HG03103 (cell line): ENCODE measurements around the gene OR8B4.
A peak's percentile ranks its signal among the peaks of the same experiment; 100 is the strongest.
"Not testable (repeated sequence)": the region's sequence is repeated elsewhere in the genome, so short reads cannot be mapped to it uniquely, and the experiment has no call there.

Experiments used
- ATAC-seq: cut with Tn5 transposase; IDR thresholded peaks from one replicate; pipeline ENCODE4 v1.9.1; 2021; ENCODE audit warnings: low read depth; ENCODE audit not compliant: unreplicated experiment

The OR8B4 gene

DNA sequence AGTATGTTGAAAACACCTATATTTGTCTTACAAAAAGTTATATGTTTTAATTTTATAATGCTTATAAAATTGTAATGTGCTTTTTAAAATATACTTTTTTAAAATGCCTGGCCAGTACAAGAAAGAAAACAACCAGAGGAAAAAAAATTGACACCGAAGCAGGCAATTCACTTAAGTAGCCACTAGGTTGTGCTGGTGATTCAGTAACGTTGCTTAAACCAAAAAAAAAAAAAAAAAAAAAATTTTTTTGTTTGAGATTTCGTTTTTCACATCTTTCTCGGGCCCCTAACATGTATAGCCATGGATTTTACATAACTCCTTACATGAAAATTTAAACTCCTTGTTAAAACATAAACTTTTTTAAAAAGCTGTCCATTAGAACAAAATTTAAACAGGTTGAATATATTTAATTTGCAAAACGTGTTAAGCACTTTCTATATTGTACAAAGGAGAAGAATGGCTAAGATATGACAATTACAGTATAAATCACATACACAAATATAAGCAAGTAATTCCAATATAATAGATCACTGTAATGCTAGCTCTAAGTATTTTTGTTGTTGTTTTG lies 9.2 kb downstream of the OR8B4 start:
- ATAC-seq: no peak

DNA sequence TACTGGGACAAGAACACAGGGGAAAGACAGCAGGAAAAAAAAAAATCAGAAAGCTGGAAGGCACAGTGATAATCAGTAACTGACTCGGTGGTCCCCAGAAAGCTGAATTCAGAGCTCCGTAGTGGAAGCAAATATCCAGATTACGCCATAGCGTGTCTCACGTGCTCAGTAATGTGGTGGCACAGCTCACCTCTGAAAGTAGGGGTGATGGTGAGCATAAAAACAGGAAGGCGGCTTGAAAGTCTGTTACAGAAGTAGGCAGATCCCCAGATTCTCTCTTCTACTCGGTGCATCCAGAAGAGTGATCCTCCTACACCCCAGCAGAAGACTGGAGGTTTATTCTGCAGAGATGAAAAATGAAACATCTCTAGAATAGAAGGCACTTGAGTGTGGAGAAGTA lies 14.8 kb downstream of the OR8B4 start:
- ATAC-seq: no peak

DNA sequence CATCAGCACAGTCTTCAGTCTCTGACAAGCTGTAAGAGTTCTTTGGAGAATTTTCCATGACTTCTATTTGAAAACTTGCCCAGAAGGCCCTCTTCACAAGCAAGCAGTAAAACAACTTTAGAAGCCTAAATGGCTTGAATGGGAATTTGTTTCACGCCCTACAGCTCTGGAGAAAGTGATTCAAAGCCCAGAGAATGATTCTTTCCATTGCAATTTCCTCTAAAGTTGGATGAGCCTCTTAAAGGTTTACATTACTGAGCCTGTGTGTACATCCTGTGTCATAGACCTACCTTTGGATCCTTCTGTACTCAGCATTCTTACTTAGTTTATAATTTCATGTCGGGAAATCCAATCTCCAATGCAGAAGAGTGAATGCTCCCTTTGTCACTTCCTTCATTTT lies 19.1 kb downstream of the OR8B4 start:
- no peak for ATAC-seq

DNA sequence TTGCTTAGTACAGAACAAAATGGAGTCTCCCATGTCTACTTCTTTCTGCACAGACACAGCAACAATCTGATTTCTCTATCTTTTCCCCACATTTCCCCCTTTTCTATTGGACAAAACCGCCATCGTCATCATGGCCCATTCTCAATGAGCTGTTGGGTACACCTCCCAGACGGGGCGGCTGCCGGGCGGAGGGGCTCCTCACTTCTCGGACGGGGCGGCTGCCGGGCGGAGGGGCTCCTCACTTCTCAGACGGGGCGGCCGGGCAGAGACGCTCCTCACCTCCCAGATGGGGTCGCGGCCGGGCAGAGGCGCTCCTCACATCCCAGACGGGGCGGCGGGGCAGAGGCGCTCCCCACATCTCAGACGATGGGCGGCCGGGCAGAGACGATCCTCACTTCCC lies 21.5 kb downstream of the OR8B4 start:
- ATAC-seq: not testable (repeated sequence)

DNA sequence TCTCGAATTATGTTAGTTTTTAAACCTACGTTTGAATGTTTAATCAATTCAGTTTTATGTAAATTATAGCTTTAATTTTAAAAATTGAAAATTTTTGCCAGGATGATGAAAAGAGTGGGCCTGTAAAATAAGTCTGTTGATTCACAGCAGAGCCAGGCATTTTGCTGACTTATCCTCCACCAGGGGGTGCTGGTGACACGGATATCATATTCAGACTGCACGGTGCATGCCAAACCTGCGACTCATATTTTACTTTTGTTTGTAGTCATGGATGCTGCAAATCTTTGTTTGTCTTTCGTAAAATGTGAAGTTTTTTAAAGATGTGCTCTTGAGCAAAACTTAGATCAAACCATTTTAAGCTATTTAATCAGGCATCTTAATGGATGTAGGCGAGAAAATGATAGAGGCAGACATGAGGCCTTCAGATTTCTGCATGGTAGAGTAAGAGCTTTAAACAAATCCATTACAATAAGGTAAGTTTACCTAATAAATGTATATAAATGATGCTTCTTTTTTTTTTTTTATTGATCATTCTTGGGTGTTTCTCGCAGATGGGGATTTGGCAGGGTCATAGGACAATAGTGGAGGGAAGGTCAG lies 22.2 kb downstream of the OR8B4 start:
- ATAC-seq: peak; percentile 95

GRCh38 chr11:124398924-124399323 lies 25.7 kb downstream of the OR8B4 start, which contains the start of gene OR8B3:
Gene OR8B3 (minus strand): TSS chr11:124399024. CDS start chr11:124397351, 1,673 bp downstream.
- no peak for ATAC-seq

DNA sequence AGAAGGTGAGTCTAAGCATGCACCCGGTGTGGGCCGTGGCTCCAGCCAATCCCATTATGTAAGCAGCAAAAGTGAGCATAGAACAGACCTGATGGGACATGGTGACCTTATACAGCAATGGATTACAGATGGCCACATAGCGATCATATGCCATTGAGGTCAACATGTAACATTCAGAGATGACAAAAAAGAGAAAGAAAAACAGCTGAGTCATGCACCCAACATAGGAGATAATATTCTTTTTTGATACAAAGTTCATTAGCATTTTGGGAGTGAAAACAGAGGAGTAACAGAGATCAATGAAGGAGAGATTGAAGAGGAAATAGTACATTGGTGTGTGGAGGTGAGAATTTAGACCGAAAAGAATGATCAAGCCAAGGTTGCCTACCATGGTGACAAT lies 27.8 kb downstream of the OR8B4 start:
- not testable (repeated sequence) for ATAC-seq

DNA sequence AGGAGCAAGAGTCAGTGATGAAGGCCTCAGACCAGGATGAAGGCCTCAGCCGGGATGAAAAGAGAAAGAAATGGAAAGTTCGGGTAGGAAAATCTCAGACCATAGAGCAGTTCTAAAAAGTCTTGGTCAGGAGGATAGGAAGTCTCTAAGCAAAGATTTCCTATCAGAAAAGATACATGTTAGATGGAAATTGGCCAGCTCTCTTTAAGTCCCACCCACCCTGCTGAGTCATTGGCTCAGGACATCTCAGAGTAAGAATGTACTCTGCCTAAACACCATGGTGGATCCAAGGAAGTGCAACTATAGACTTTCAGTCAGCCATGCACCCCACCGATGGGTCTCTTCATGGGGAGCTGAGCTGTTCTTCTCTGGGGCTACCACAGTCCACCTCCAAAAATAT lies 30.3 kb downstream of the OR8B4 start:
- ATAC-seq: no peak

DNA sequence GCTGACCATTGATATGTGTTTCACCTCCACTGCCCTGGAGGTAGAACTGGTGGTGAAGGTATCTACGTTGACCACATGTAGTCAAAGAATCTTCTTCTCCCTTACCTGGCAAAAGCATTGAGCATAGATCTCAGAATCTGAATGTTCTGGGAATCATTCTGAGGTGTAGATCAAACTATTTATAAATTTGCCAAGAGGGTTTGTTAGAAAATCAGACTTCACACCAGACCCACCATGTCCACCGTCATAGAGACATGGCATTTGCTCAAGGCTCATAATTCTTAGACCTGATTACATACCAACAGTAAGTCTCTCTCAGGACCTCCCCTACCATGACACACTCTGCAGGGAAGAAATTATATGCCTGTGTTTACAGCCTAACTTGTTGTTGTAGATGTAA lies 40.3 kb downstream of the OR8B4 start, which contains the start of gene OR8B2:
Gene OR8B2, minus strand, starts transcription at position 101 of the 400 bp plus-strand sequence. CDS start 1,156 bp downstream, outside the sequence.
- no peak for ATAC-seq

DNA sequence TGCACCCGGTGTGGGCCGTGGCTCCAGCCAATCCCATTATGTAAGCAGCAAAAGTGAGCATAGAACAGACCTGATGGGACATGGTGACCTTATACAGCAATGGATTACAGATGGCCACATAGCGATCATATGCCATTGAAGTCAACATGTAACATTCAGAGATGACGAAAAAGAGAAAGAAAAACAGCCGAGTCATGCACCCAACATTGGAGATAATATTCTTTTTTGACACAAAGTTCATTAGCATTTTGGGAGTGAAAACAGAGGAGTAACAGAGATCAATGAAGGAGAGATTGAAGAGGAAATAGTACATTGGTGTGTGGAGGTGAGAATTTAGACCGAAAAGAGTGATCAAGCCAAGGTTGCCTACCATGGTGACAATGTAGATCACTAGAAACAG lies 41.8 kb downstream of the OR8B4 start:
- not testable (repeated sequence) for ATAC-seq

DNA sequence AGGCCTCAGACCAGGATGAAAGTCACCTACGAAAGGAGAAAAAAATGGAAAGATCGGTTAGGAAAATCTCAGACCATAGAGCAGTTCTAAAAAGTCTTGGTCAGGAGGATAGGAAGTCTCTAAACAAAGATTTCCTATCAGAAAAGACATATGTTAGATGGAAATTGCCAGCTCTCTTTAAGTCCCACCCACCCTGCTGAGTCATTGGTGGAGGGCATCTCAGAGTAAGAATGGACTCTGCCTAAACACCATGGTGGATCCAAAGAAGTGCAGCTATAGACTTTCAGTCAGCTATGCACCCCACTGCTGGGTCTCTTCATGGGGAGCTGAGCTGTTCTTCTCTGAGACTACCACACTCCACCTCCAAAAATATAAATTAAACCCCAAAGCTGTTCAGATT lies 44.1 kb downstream of the OR8B4 start:
- ATAC-seq: no peak

DNA sequence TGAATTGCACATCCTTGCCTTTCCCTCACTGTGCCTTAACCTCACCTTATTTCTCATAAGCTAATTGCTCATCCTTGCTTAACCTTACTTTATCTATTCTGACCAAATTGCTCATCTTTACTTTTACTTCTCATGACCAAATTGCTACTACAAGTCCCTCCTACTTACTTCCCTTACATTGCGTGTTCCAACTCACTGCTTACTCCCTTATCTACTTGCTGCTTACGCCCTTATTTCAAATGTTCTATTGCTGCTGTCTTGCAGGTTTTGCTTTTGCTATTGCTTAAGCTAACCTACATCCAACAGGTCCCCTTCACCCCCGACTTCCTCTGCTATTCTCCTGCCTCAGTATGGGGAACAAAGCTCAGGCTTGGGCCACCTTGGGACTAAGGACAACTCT lies 48.4 kb downstream of the OR8B4 start:
- ATAC-seq: no peak
